ENCODE results near the gene PPP2R2C. TPM values are rescaled to one million over a fixed set of nuclear protein-coding genes. Genes with fewer than 3 reads are reported as not detected.

The PPP2R2C gene
- total RNA-seq, 5 donors from 2014 or later (not counting 1 experiment from before 2014, with no cell fraction given) = 0.20 TPM; not detected in 4

GRCh38 chr4:6368601-6369000 lies 103.8 kb downstream of the PPP2R2C start:
- Histone ChIP-seq H3K27ac (ENCODE audit: low read length) (no peak overlapping the region), H3K27me3 (replicated peaks in 1 of 2; ENCODE audit: control insufficient read depth in 2 of 2, extremely low read depth in 1 of 2, insufficient read depth in 2 of 2, low read length in 1 of 2) (peaks cover 0 to 30% of the 10 kb centered on the region in 2 experiments), H3K4me3 (ENCODE audit: control insufficient read depth in 1 of 2, extremely low read depth in 1 of 2, low read length in 1 of 2) (no peak overlapping the region), H3K4me1 (ENCODE audit: control insufficient read depth in 1 of 2, extremely low read depth in 1 of 2, insufficient read depth in 2 of 2, low read length in 2 of 2) (no peaks in the 10 kb centered on the region), H3K9me3 (no peaks in the 10 kb centered on the region), H3K36me3 (ENCODE audit: control insufficient read depth in 2 of 2, extremely low read depth in 1 of 2, insufficient read depth in 1 of 2, low read length in 1 of 2) (no peaks in the 10 kb centered on the region)
- 74% methylated on average over 7 of the region's 12 CpGs for WGBS (ENCODE audit: insufficient coverage)
- Mint-ChIP-seq H3K27ac (no peak overlapping the region), H3K27me3 (peaks cover 7 to 24% of the 10 kb centered on the region in 2 donors), H3K9me3 (no peaks in the 10 kb centered on the region), H3K4me1 (no peaks in the 10 kb centered on the region), H3K4me3 (no peak overlapping the region), H3K36me3 (no peaks in the 10 kb centered on the region)
- ATAC-seq (replicated peaks in 1 of 4) (no peak), DNase-seq (no peak)
- ChIA-PET CTCF (no interaction called here), POLR2A (no interaction called here)

- Histone ChIP-seq H3K27me3 (replicated peaks in 1 of 2; ENCODE audit: control insufficient read depth in 2 of 2, extremely low read depth in 1 of 2, insufficient read depth in 2 of 2, low read length in 1 of 2) (peaks cover 0 to 28% of the 10 kb centered on the region in 2 experiments), H3K9me3 (no peaks in the 10 kb centered on the region), H3K36me3 (ENCODE audit: control insufficient read depth in 2 of 2, extremely low read depth in 1 of 2, insufficient read depth in 1 of 2, low read length in 1 of 2) (no peaks in the 10 kb centered on the region), H3K27ac (ENCODE audit: low read length) (no peak overlapping the region), H3K4me1 (ENCODE audit: control insufficient read depth in 1 of 2, extremely low read depth in 1 of 2, insufficient read depth in 2 of 2, low read length in 2 of 2) (no peaks in the 10 kb centered on the region), H3K4me3 (ENCODE audit: control insufficient read depth in 1 of 2, extremely low read depth in 1 of 2, low read length in 1 of 2) (no peak overlapping the region)
- CTCF ChIA-PET = no interaction called here
- no peak for ATAC-seq (replicated peaks in 1 of 4)
- DNase-seq = no peak
- Mint-ChIP-seq H3K4me3 (no peak overlapping the region), H3K36me3 (no peaks in the 10 kb centered on the region), H3K9me3 (no peaks in the 10 kb centered on the region), H3K27me3 (peaks cover 7 to 24% of the 10 kb centered on the region in 2 donors), H3K27ac (no peak overlapping the region), H3K4me1 (no peaks in the 10 kb centered on the region)
- POLR2A ChIA-PET = no interaction called here
- WGBS (ENCODE audit: insufficient coverage) = 79% methylated on average over 10 of the region's 10 CpGs
These were observed 104.3 kb downstream of the PPP2R2C start for GRCh38 chr4:6368096-6368495.

GRCh38 chr4:6367371-6367851 lies 105.0 kb downstream of the PPP2R2C start:
- ChIA-PET CTCF (interaction anchor here in 1 of 2 donors (0.6 kb wide), 1 partner anchor 11 kb away, joined by 3 read pairs; no protein-coding TSS in a partner anchor), POLR2A (no interaction called here)
- WGBS (ENCODE audit: insufficient coverage) = 32% methylated on average over 8 of the region's 8 CpGs
- Histone ChIP-seq H3K27ac (ENCODE audit: low read length) (no peak overlapping the region), H3K4me1 (ENCODE audit: control insufficient read depth in 1 of 2, extremely low read depth in 1 of 2, insufficient read depth in 2 of 2, low read length in 2 of 2) (no peaks in the 10 kb centered on the region), H3K4me3 (ENCODE audit: control insufficient read depth in 1 of 2, extremely low read depth in 1 of 2, low read length in 1 of 2) (no peak overlapping the region), H3K27me3 (replicated peaks in 1 of 2; ENCODE audit: control insufficient read depth in 2 of 2, extremely low read depth in 1 of 2, insufficient read depth in 2 of 2, low read length in 1 of 2) (peaks cover 0 to 32% of the 10 kb centered on the region in 2 experiments), H3K9me3 (no peaks in the 10 kb centered on the region), H3K36me3 (ENCODE audit: control insufficient read depth in 2 of 2, extremely low read depth in 1 of 2, insufficient read depth in 1 of 2, low read length in 1 of 2) (no peaks in the 10 kb centered on the region)
- no peaks in the 10 kb centered on the region for H3K9me3 Mint-ChIP-seq
- no peak overlapping the region for H3K4me3 Mint-ChIP-seq
- DNase-seq = no peak
- no peak for ATAC-seq (replicated peaks in 1 of 4)
- no peaks in the 10 kb centered on the region for H3K36me3 Mint-ChIP-seq
- H3K27me3 Mint-ChIP-seq = peaks cover 7 to 24% of the 10 kb centered on the region in 2 donors
- no peaks in the 10 kb centered on the region for H3K4me1 Mint-ChIP-seq
- no peak overlapping the region for H3K27ac Mint-ChIP-seq

GRCh38 chr4:6366581-6366980 lies 105.8 kb downstream of the PPP2R2C start:
- DNase-seq (no peak), ATAC-seq (replicated peaks in 1 of 4) (no peak)
- Mint-ChIP-seq H3K4me3 (no peak overlapping the region), H3K27ac (no peak overlapping the region), H3K9me3 (no peaks in the 10 kb centered on the region), H3K27me3 (peaks cover 7 to 24% of the 10 kb centered on the region in 2 donors), H3K36me3 (no peaks in the 10 kb centered on the region), H3K4me1 (no peaks in the 10 kb centered on the region)
- 68% methylated on average over 5 of the region's 5 CpGs for whole genome bisulfite sequencing (ENCODE audit: insufficient coverage)
- ChIA-PET POLR2A (no interaction called here), CTCF (no interaction called here)
- Histone ChIP-seq H3K27ac (ENCODE audit: low read length) (no peak overlapping the region), H3K36me3 (ENCODE audit: control insufficient read depth in 2 of 2, extremely low read depth in 1 of 2, insufficient read depth in 1 of 2, low read length in 1 of 2) (no peaks in the 10 kb centered on the region), H3K27me3 (replicated peaks in 1 of 2; ENCODE audit: control insufficient read depth in 2 of 2, extremely low read depth in 1 of 2, insufficient read depth in 2 of 2, low read length in 1 of 2) (peaks cover 0 to 41% of the 10 kb centered on the region in 2 experiments), H3K4me3 (ENCODE audit: control insufficient read depth in 1 of 2, extremely low read depth in 1 of 2, low read length in 1 of 2) (no peak overlapping the region), H3K9me3 (no peaks in the 10 kb centered on the region), H3K4me1 (ENCODE audit: control insufficient read depth in 1 of 2, extremely low read depth in 1 of 2, insufficient read depth in 2 of 2, low read length in 2 of 2) (no peaks in the 10 kb centered on the region)

- H3K9me3 ChIP-seq = no peaks in the 10 kb centered on the region
- POLR2A ChIA-PET = no interaction called here
- no peak overlapping the region for H3K27ac Mint-ChIP-seq
- no peaks in the 10 kb centered on the region for H3K9me3 Mint-ChIP-seq
- DNase-seq (no peak), ATAC-seq (replicated peaks in 1 of 4) (no peak)
- H3K4me3 ChIP-seq (ENCODE audit: control insufficient read depth in 1 of 2, extremely low read depth in 1 of 2, low read length in 1 of 2) = no peak overlapping the region
- WGBS (ENCODE audit: insufficient coverage) = 89% methylated on average over 3 of the region's 13 CpGs
- H3K4me3 Mint-ChIP-seq = no peak overlapping the region
- H3K27me3 Mint-ChIP-seq = peaks cover 11 to 23% of the 10 kb centered on the region in 2 donors
- peaks cover 0 to 35% of the 10 kb centered on the region in 2 experiments for H3K27me3 ChIP-seq (replicated peaks in 1 of 2; ENCODE audit: control insufficient read depth in 2 of 2, extremely low read depth in 1 of 2, insufficient read depth in 2 of 2, low read length in 1 of 2)
- H3K36me3 ChIP-seq (ENCODE audit: control insufficient read depth in 2 of 2, extremely low read depth in 1 of 2, insufficient read depth in 1 of 2, low read length in 1 of 2) = no peaks in the 10 kb centered on the region
- H3K27ac ChIP-seq (ENCODE audit: low read length) = no peak overlapping the region
- H3K4me1 Mint-ChIP-seq = no peaks in the 10 kb centered on the region
- CTCF ChIA-PET = no interaction called here
- no peaks in the 10 kb centered on the region for H3K4me1 ChIP-seq (ENCODE audit: control insufficient read depth in 1 of 2, extremely low read depth in 1 of 2, insufficient read depth in 2 of 2, low read length in 2 of 2)
- H3K36me3 Mint-ChIP-seq = no peaks in the 10 kb centered on the region
These were observed 106.8 kb downstream of the PPP2R2C start for GRCh38 chr4:6365545-6366086.

- H3K27ac Mint-ChIP-seq = no peak overlapping the region
- CTCF ChIA-PET = no interaction called here
- no peaks in the 10 kb centered on the region for H3K9me3 ChIP-seq
These were observed 107.8 kb downstream of the PPP2R2C start for GRCh38 chr4:6364581-6364980.

More at GRCh38 chr4:6364581-6364980, 107.8 kb downstream of the PPP2R2C start:
- Mint-ChIP-seq H3K4me1 (no peaks in the 10 kb centered on the region), H3K4me3 (no peak overlapping the region), H3K36me3 (no peaks in the 10 kb centered on the region), H3K27me3 (peaks cover 11 to 23% of the 10 kb centered on the region in 2 donors), H3K9me3 (no peaks in the 10 kb centered on the region)
- Histone ChIP-seq H3K4me1 (ENCODE audit: control insufficient read depth in 1 of 2, extremely low read depth in 1 of 2, insufficient read depth in 2 of 2, low read length in 2 of 2) (no peaks in the 10 kb centered on the region), H3K27me3 (replicated peaks in 1 of 2; ENCODE audit: control insufficient read depth in 2 of 2, extremely low read depth in 1 of 2, insufficient read depth in 2 of 2, low read length in 1 of 2) (peaks cover 0 to 34% of the 10 kb centered on the region in 2 experiments), H3K36me3 (ENCODE audit: control insufficient read depth in 2 of 2, extremely low read depth in 1 of 2, insufficient read depth in 1 of 2, low read length in 1 of 2) (no peaks in the 10 kb centered on the region), H3K4me3 (ENCODE audit: control insufficient read depth in 1 of 2, extremely low read depth in 1 of 2, low read length in 1 of 2) (no peak overlapping the region), H3K27ac (ENCODE audit: low read length) (no peak overlapping the region)
- DNase-seq (no peak), ATAC-seq (replicated peaks in 1 of 4) (no peak)
- POLR2A ChIA-PET = no interaction called here
- 84% methylated on average over 6 of the region's 8 CpGs for WGBS (ENCODE audit: insufficient coverage)
